Nucleus accumbens (tissue), 56 donors: ENCODE data around the gene EFNA1.

Experiments used
- DNase-seq, 56 donors: peaks; one replicate each; lab custom pipeline; 2025; lab: John Stamatoyannopoulos, UW

Gene EFNA1

GRCh38 chr1:155121249-155121648 lies 6.4 kb upstream of the EFNA1 start:
- DNase-seq: no peak

- DNase-seq: no peak
Measured at GRCh38 chr1:155122308-155122707, 5.4 kb upstream of the EFNA1 start.

- no peak for DNase-seq
Measured at GRCh38 chr1:155123801-155124200, 3.9 kb upstream of the EFNA1 start.

GRCh38 chr1:155124503-155125463 lies 2.9 kb upstream of the EFNA1 start:
- DNase-seq: peak in 8 of 56 donors; percentile 3 to 32 (median 14)

GRCh38 chr1:155125511-155125945 lies 2.1 kb upstream of the EFNA1 start:
- peak in 8 of 56 donors; percentile 13 to 47 (median 26) for DNase-seq

GRCh38 chr1:155125946-155126555 lies 1.6 kb upstream of the EFNA1 start:
- peak in 54 of 56 donors; percentile 42 to 93 (median 77) for DNase-seq

- peak in 49 of 56 donors; percentile 38 to 89 (median 78) for DNase-seq
Measured at GRCh38 chr1:155126556-155127104, 1.0 kb upstream of the EFNA1 start.

GRCh38 chr1:155127967-155128754 lies 485 bp downstream of the EFNA1 start:
- peak in 2 of 56 donors; percentile 31 to 46 for DNase-seq

GRCh38 chr1:155128755-155129473 lies 1.2 kb downstream of the EFNA1 start:
- peak in 47 of 56 donors; percentile 10 to 75 (median 45) for DNase-seq

- DNase-seq: no peak
Measured at GRCh38 chr1:155130272-155131006, 2.8 kb downstream of the EFNA1 start.

GRCh38 chr1:155131285-155131684 lies 3.6 kb downstream of the EFNA1 start:
- DNase-seq: no peak

GRCh38 chr1:155131856-155132255 lies 4.2 kb downstream of the EFNA1 start:
- DNase-seq: no peak

GRCh38 chr1:155133799-155134281 lies 6.2 kb downstream of the EFNA1 start:
- no peak for DNase-seq

- no peak for DNase-seq
Measured at GRCh38 chr1:155134322-155134721, 6.6 kb downstream of the EFNA1 start.

- DNase-seq: peak in 51 of 56 donors; percentile 23 to 86 (median 58)
Measured at GRCh38 chr1:155134880-155135414, 7.3 kb downstream of the EFNA1 start.

- DNase-seq: peak; percentile 55 to 95 (median 86)
Measured at GRCh38 chr1:155135415-155136028, 7.8 kb downstream of the EFNA1 start, which contains the start of gene SLC50A1. TSS of gene SLC50A1 (plus strand) at chr1:155135852. CDS start at chr1:155135912, 60 bp downstream.

- DNase-seq: no peak
Measured at GRCh38 chr1:155136748-155137147, 9.1 kb downstream of the EFNA1 start.
